Lung (tissue), 12 donors: ENCODE measurements around the gene LAMA1. TPM values are rescaled to one million over a fixed set of nuclear protein-coding genes. Genes with fewer than 3 reads are reported as not detected.
A peak's percentile ranks its signal among the peaks of the same experiment; 100 is the strongest.
"Not testable (repeated sequence)": the region's sequence is repeated elsewhere in the genome, so short reads cannot be mapped to it uniquely, and the experiment has no call there.

Source experiments
- ATAC-seq: fragments of 200-7000 bp; cut with Tn5 transposase; one replicate; pipeline ENCODE4 v1.9.1; 2020; ENCODE audit warnings: moderate number of reproducible peaks; ENCODE audit not compliant: insufficient read depth, low FRiP score
- DNase-seq, 3 donors: peaks; one replicate each; pipeline ENCODE4 v3.0.0-alpha.2; 2013 to 2017
- H3K27ac ChIP-seq, 2 donors: one replicate each; pipeline ENCODE4 v1.5.1; 2013; ENCODE audit warnings: mild to moderate bottlenecking in 2 of 2, moderate library complexity in 2 of 2, control low read depth in 1 of 2, inconsistent platforms in 1 of 2, low read depth in 1 of 2, low read length in 1 of 2
- H3K27me3 ChIP-seq, 3 donors: one replicate each; pipeline ENCODE4 v1.5.1; 2013; ENCODE audit warnings: low read length in 2 of 3; ENCODE audit not compliant: control insufficient read depth in 3 of 3, insufficient read depth in 3 of 3
- H3K36me3 ChIP-seq, 4 donors: one replicate each; pipeline ENCODE4 v1.5.1; 2013; ENCODE audit warnings: low read length in 4 of 4, mild to moderate bottlenecking in 1 of 4, moderate library complexity in 1 of 4; ENCODE audit not compliant: control insufficient read depth in 4 of 4, insufficient read depth in 4 of 4
- H3K4me1 ChIP-seq, 5 donors: one replicate each; pipeline ENCODE4 v1.5.1; 2013; ENCODE audit warnings: low read length in 5 of 5, mild to moderate bottlenecking in 2 of 5, moderate library complexity in 1 of 5; ENCODE audit not compliant: control insufficient read depth in 5 of 5, insufficient read depth in 5 of 5
- H3K4me3 ChIP-seq: one replicate; pipeline ENCODE4 v1.5.1; 2013; ENCODE audit warnings: mild to moderate bottlenecking, control low read depth, moderate library complexity
- H3K9ac ChIP-seq, 2 donors: one replicate each; pipeline ENCODE4 v1.5.1; 2013; ENCODE audit warnings: low read length in 2 of 2, control low read depth in 1 of 2; ENCODE audit not compliant: insufficient read depth in 1 of 2
- H3K9me3 ChIP-seq, 4 donors: one replicate each; pipeline ENCODE4 v1.5.1; 2013; ENCODE audit warnings: low read length in 3 of 4, mild to moderate bottlenecking in 1 of 4, moderate library complexity in 1 of 4; ENCODE audit not compliant: control insufficient read depth in 4 of 4, insufficient read depth in 3 of 4
- WGBS, 2 donors: extraction: QIAGEN DNeasy Blood & Tissue Kit; methylation state at CpG; one replicate each; pipeline ENCODE4 v1.1.7; 2013; 5-methylcytosine and 5-hydroxymethylcytosine counted together
- polyA plus RNA-seq, 2 donors: library from polyadenylated mRNA; stranded (reverse); fragments of 200-250 nt; gene quantifications; one replicate each; pipeline ENCODE4 v1.2.1, GENCODE V29; 2013
- total RNA-seq, 2 donors: library from RNA; depleted of rRNA in 1 of 2; stranded (reverse); fragments of >200 nt in 1 of 2; gene quantifications; one replicate each; pipeline ENCODE4 v1.2.1, GENCODE V29; 2014 to 2021
- TF ChIP-seq, protein P1 (sequence below): IDR thresholded peaks from 2 replicates; pipeline ENCODE4 v1.5.1; 2012; ENCODE audit warnings: mild to moderate bottlenecking; ENCODE audit errors: control extremely low read depth, extremely low read depth
- donor health status: control.
- donor health status: control.
- donor health status: Bipolar disorder and iron deficiency.
- donor health status: healthy.
- donor health status: DM: yes; HTN: yes; CAD: no.

LAMA1 gene
- total and polyA plus RNA-seq, 4 donors: 0.66 to 2.8 (median 1.7) TPM

GRCh38 chr18:7155092-7155491 is 37.5 kb upstream of the LAMA1 start:
- Histone ChIP-seq H3K4me3 (no peak overlapping the region), H3K36me3 (no peaks in the 10 kb centered on the region), H3K4me1 (no peaks in the 10 kb centered on the region), H3K9me3 (no peaks in the 10 kb centered on the region), H3K27ac (no peak overlapping the region), H3K27me3 (peaks cover 0 to 2% (median 0%) of the 10 kb centered on the region in 3 donors), H3K9ac (no peak overlapping the region)
- 91 to 94% methylated on average over 5 of the region's 5 CpGs for whole genome bisulfite sequencing, 2 donors
- TF ChIP-seq, protein P1, sequence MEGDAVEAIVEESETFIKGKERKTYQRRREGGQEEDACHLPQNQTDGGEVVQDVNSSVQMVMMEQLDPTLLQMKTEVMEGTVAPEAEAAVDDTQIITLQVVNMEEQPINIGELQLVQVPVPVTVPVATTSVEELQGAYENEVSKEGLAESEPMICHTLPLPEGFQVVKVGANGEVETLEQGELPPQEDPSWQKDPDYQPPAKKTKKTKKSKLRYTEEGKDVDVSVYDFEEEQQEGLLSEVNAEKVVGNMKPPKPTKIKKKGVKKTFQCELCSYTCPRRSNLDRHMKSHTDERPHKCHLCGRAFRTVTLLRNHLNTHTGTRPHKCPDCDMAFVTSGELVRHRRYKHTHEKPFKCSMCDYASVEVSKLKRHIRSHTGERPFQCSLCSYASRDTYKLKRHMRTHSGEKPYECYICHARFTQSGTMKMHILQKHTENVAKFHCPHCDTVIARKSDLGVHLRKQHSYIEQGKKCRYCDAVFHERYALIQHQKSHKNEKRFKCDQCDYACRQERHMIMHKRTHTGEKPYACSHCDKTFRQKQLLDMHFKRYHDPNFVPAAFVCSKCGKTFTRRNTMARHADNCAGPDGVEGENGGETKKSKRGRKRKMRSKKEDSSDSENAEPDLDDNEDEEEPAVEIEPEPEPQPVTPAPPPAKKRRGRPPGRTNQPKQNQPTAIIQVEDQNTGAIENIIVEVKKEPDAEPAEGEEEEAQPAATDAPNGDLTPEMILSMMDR: no peak
- ATAC-seq: no peak
- DNase-seq: no peak

GRCh38 chr18:7152440-7152839 is 34.8 kb upstream of the LAMA1 start:
- no peaks in the 10 kb centered on the region for H3K9me3 ChIP-seq
- H3K9ac ChIP-seq: no peak overlapping the region
- no peak overlapping the region for H3K27ac ChIP-seq
- ATAC-seq (no peak), DNase-seq (no peak)
- TF ChIP-seq, protein P1: no peak
- 87 to 93% methylated on average over 1 of the region's 1 CpG for WGBS, 2 donors
- no peaks in the 10 kb centered on the region for H3K36me3 ChIP-seq
- no peaks in the 10 kb centered on the region for H3K4me1 ChIP-seq
- no peak overlapping the region for H3K4me3 ChIP-seq
- peaks cover 0 to 2% (median 0%) of the 10 kb centered on the region in 3 donors for H3K27me3 ChIP-seq

GRCh38 chr18:7147399-7147798 is 29.8 kb upstream of the LAMA1 start:
- Histone ChIP-seq H3K9me3 (no peaks in the 10 kb centered on the region), H3K9ac (no peak overlapping the region), H3K36me3 (no peaks in the 10 kb centered on the region), H3K4me3 (no peak overlapping the region), H3K4me1 (no peaks in the 10 kb centered on the region), H3K27ac (no peak overlapping the region), H3K27me3 (no peaks in the 10 kb centered on the region)
- DNase-seq (peak in 2 of 3 donors; percentile 4 to 13), ATAC-seq (no peak)
- WGBS, 2 donors: 82 to 89% methylated on average over 7 of the region's 7 CpGs
- TF ChIP-seq, protein P1: no peak

- no peak for DNase-seq
- H3K4me1 ChIP-seq: no peaks in the 10 kb centered on the region
- H3K4me3 ChIP-seq: no peak overlapping the region
- H3K9me3 ChIP-seq: no peaks in the 10 kb centered on the region
- TF ChIP-seq, protein P1: no peak
- peak; percentile 19 for ATAC-seq
- no peaks in the 10 kb centered on the region for H3K36me3 ChIP-seq
- no peak overlapping the region for H3K9ac ChIP-seq
- no peak overlapping the region for H3K27ac ChIP-seq
- 93 to 94% methylated on average over 1 of the region's 1 CpG for WGBS, 2 donors
- no peaks in the 10 kb centered on the region for H3K27me3 ChIP-seq
These were observed 28.5 kb upstream of the LAMA1 start for GRCh38 chr18:7146067-7146466.

GRCh38 chr18:7144921-7145320 is 27.3 kb upstream of the LAMA1 start:
- ATAC-seq, H3K4me3 ChIP-seq, H3K9ac ChIP-seq, H3K9me3 ChIP-seq, H3K4me1 ChIP-seq, H3K27ac ChIP-seq, DNase-seq, H3K27me3 ChIP-seq, H3K36me3 ChIP-seq: not testable (repeated sequence)
- WGBS, 2 donors: 96 to 97% methylated on average over 12 of the region's 12 CpGs
